Measurements from ENCODE around the gene CD99L2. TPM values are rescaled to one million over a fixed set of nuclear protein-coding genes. Genes with fewer than 3 reads are reported as not detected.

CD99L2 gene
- total RNA-seq, 6 experiments from 2014 or later: 25.5 to 53.6 (median 33.0) TPM

DNA sequence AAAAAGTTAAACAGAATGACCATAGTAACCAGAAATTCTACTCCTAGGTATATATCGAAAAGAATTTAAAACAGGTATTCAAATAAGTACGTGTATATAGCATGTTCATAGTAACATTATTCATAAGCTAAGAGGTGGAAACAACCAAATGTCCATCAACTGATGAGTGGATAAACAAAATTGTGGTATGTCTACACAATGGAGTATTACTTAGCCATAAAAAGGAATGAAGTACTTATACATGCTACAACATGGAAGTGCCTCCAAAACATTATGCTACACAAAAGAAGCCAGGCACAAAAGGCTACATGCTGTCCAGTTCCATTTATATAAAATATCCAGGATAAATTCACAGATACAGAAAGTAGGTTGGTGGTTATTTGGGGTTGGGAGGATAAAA, 76.5 kb downstream of the CD99L2 start:
- Histone ChIP-seq H3K27me3 (no peaks in the 10 kb centered on the region), H3K9me3 (peaks cover 0 to 3% (median 0%) of the 10 kb centered on the region in 4 donors), H3K4me3 (no peak overlapping the region), H3K36me3 (no peaks in the 10 kb centered on the region), H3K27ac (no peak overlapping the region), H3K4me1 (no peaks in the 10 kb centered on the region)
- WGBS (ENCODE audit: insufficient coverage, low coverage, low lambda C conversion rate, missing lambda C conversion rate): 81% methylated on average over 2 of the region's 2 CpGs
- intact Hi-C loops (cut with DNase I): no loop called here
- no peak for DNase-seq
- no peak for ATAC-seq
- TF ChIP-seq POLR2A (IDR thresholded peaks at IDR 0.05): no peak
- TF ChIP-seq, protein P1, sequence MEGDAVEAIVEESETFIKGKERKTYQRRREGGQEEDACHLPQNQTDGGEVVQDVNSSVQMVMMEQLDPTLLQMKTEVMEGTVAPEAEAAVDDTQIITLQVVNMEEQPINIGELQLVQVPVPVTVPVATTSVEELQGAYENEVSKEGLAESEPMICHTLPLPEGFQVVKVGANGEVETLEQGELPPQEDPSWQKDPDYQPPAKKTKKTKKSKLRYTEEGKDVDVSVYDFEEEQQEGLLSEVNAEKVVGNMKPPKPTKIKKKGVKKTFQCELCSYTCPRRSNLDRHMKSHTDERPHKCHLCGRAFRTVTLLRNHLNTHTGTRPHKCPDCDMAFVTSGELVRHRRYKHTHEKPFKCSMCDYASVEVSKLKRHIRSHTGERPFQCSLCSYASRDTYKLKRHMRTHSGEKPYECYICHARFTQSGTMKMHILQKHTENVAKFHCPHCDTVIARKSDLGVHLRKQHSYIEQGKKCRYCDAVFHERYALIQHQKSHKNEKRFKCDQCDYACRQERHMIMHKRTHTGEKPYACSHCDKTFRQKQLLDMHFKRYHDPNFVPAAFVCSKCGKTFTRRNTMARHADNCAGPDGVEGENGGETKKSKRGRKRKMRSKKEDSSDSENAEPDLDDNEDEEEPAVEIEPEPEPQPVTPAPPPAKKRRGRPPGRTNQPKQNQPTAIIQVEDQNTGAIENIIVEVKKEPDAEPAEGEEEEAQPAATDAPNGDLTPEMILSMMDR (IDR thresholded peaks at IDR 0.05): no peak

DNA sequence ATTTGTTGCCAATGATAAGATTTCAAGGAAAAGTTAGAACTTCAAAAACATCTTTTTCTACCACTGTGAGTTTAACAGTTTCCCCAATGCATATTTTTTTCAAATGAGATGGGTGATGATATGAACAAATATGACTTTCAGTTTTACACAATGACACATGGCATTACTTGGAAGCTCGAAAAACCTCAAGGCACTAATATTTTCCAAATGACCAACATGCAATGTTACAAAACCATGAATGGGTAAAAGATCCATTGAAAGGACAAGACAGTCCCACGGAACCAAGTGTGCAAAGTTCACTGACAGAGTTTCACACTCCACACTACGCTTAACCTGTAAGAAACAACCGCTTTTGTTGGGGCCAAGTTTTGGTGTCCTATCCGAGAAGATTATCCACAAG, 84.5 kb downstream of the CD99L2 start:
- H3K27ac ChIP-seq: no peak overlapping the region
- ATAC-seq: no peak
- no peaks in the 10 kb centered on the region for H3K4me1 ChIP-seq
- H3K4me3 ChIP-seq: no peak overlapping the region
- DNase-seq: no peak
- H3K27me3 ChIP-seq: no peaks in the 10 kb centered on the region
- intact Hi-C loops (cut with DNase I): no loop called here
- TF ChIP-seq, protein P1 (IDR thresholded peaks at IDR 0.05): no peak
- no peak for TF ChIP-seq POLR2A (IDR thresholded peaks at IDR 0.05)
- WGBS (ENCODE audit: insufficient coverage, low coverage, low lambda C conversion rate, missing lambda C conversion rate): 52% methylated on average over 5 of the region's 5 CpGs
- H3K9me3 ChIP-seq: no peaks in the 10 kb centered on the region
- no peaks in the 10 kb centered on the region for H3K36me3 ChIP-seq

DNA sequence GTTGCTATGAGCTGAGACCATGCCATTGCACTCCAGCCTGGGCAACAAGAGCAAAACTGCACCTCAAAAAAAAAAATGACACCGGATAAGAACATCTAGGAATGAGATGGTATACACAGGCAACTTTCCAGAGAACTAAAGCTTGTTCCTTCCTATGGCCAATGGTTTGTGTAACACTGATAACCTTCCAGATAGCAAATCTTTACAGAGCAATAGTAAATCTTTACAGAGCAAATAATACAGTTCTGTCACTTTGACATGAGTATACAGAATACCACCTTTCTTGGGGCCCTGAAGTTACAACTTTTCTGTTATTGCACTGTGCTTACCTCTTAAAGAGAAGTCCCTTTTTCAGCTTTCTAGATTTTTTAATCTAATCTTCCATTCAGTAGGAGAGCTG, 91.6 kb downstream of the CD99L2 start:
- 44% methylated on average over 1 of the region's 1 CpG for WGBS (ENCODE audit: insufficient coverage, low coverage, low lambda C conversion rate, missing lambda C conversion rate)

DNA sequence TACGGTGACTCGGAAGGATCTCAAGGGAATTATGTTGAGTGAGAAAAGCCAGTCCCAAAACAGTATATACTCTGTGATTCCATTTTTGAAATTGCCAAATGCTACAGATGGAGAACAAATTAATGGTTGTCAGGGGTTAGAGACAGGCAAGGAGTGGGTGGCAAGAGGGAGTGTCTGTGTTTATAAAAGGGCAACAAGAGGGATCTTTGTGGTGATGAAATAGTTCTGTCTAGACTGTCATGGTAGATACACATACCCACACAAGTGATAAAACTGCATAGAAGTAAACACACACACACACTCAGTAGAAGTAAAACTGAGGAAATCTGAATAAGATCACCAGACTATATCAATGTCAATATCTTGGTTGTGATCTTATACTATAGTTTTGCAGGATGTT, 92.7 kb downstream of the CD99L2 start:
- no peak for TF ChIP-seq POLR2A (IDR thresholded peaks at IDR 0.05)
- TF ChIP-seq, protein P1 (IDR thresholded peaks at IDR 0.05): no peak
- Histone ChIP-seq H3K36me3 (no peaks in the 10 kb centered on the region), H3K27me3 (no peaks in the 10 kb centered on the region), H3K9me3 (no peaks in the 10 kb centered on the region), H3K27ac (no peak overlapping the region), H3K4me3 (no peak overlapping the region), H3K4me1 (no peaks in the 10 kb centered on the region)
- ATAC-seq (peak in 1 of 4 donors; percentile 33), DNase-seq (no peak)
- 72% methylated on average over 2 of the region's 2 CpGs for WGBS (ENCODE audit: insufficient coverage, low coverage, low lambda C conversion rate, missing lambda C conversion rate)
- intact Hi-C loops (cut with DNase I): no loop called here

More for the DNA sequence above, 91.6 kb downstream of the CD99L2 start:
- no peak overlapping the region for H3K4me3 ChIP-seq
- no peaks in the 10 kb centered on the region for H3K36me3 ChIP-seq
- no peaks in the 10 kb centered on the region for H3K9me3 ChIP-seq
- peak in 1 of 4 donors; percentile 33 for ATAC-seq
- H3K27me3 ChIP-seq: no peaks in the 10 kb centered on the region
- no peak overlapping the region for H3K27ac ChIP-seq
- TF ChIP-seq, protein P1 (IDR thresholded peaks at IDR 0.05): no peak
- no peak for TF ChIP-seq POLR2A (IDR thresholded peaks at IDR 0.05)
- H3K4me1 ChIP-seq: no peaks in the 10 kb centered on the region
- intact Hi-C loops (cut with DNase I): no loop called here
- DNase-seq: no peak
